ENCODE data around the gene CTAGE4.
"Not testable (repeated sequence)": the region's sequence is repeated elsewhere in the genome, so short reads cannot be mapped to it uniquely, and the experiment has no call there.

Gene CTAGE4

GRCh38 chr7:144183166-144183565, at the start of gene CTAGE4:
CTAGE4 (plus strand) TSS chr7:144183466; CDS start chr7:144183504, 38 bp downstream.
- FAIRE-seq; DNase-seq (ENCODE audit: low spot score): not testable (repeated sequence)

- FAIRE-seq, result no peak
These were observed 49.1 kb upstream of the CTAGE4 start for GRCh38 chr7:144134116-144134515.

DNA sequence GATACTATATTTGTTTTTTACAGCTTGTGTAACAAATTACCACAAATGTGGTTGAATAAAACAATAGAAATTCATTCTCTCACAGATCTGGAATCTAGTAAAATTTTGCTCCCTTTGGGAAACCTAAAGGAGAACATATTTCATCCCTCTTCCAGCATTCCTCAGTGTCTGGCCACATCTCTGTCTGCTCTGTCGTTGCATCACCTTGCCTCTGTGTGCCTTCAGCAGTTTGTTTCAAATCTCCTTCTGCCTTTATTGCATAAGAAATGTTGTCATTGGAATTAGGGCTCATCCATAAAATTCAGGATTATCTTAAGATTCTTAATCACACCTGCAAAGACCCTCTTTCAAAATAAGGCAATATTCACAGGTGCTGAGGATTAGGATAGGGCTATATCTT, 45.8 kb upstream of the CTAGE4 start:
- FAIRE-seq (no peak), DNase-seq (ENCODE audit: low spot score) (no peak)

More at GRCh38 chr7:144134116-144134515, 49.1 kb upstream of the CTAGE4 start:
- DNase-seq (ENCODE audit: low spot score), result no peak

GRCh38 chr7:144142187-144142586, 41.1 kb upstream of the CTAGE4 start:
- no peak for FAIRE-seq

GRCh38 chr7:144144426-144144825, 38.8 kb upstream of the CTAGE4 start:
- no peak for DNase-seq (ENCODE audit: low spot score)
- FAIRE-seq, result no peak

More at GRCh38 chr7:144142187-144142586, 41.1 kb upstream of the CTAGE4 start:
- DNase-seq (ENCODE audit: low spot score), result no peak

DNA sequence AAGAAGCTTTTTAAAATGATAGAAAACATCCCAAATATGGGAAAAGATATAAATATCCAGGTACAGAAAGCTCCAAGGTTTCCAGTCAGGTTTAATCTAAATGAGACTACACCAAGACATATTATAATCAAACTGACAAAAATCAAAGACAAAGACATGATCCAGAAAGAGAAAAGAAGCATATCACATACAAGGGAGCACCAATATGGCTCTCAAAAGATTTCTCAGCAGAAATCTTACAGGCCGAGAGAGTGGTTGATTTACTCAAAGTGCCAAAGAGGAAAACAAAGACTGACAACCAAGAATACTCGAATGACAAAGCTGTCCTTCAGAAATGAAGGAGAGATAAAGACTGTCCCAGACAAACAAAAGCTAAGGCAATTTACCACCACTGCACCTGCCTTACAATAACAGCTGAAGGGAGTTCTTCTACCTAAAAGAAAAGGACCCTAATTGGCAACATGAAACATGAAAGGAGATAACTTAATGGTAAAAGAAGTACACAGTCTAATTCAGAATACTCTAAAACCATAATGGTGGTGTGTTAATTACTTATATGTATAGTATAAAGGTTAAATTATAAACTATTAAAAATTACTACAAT, 34.9 kb upstream of the CTAGE4 start:
- DNase-seq (ENCODE audit: low spot score), result no peak
- FAIRE-seq, result no peak

GRCh38 chr7:144158861-144159260, 24.4 kb upstream of the CTAGE4 start:
- FAIRE-seq, result no peak
- no peak for DNase-seq (ENCODE audit: low spot score)

- FAIRE-seq (no peak), DNase-seq (ENCODE audit: low spot score) (no peak)
These were observed 18.5 kb upstream of the CTAGE4 start for GRCh38 chr7:144164784-144165183.

DNA sequence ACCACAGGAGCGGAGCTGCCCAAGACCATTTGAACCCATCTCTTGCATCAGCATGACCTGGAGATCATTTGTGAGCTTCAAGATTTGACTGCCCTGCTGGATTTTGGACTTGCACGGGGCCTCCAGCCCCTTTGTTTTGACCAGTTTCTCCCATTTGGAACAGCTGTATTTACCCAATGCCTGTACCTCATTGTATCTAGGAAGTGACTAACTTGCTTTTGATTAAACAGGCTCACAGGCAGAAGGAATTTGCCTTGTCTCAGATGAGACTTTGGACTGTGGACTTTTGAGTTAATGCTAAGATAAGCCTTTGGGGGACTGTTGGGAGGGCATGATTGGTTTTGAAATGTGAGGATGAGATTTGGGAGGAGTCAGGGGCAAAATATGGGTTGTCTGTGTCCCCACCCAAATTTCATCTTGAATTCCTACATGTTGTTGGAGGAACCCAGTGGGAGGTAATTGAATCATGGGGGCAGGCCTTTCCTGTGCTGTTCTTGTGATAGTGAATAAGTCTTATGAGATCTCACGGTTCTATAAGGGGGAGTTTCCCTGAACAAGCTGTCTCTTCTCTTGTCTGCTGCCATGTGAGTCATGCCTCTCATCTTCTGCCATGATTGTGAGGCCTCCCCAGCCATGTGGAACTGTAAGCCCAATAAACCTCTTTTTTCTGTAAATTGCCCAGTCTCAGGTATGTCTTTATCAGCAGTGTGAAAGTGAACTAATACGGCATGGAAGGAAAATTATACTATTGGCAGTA, 11.5 kb upstream of the CTAGE4 start:
- not testable (repeated sequence) for DNase-seq (ENCODE audit: low spot score); FAIRE-seq

- no peak for FAIRE-seq
These were observed 8.7 kb upstream of the CTAGE4 start for GRCh38 chr7:144174613-144175012.

DNA sequence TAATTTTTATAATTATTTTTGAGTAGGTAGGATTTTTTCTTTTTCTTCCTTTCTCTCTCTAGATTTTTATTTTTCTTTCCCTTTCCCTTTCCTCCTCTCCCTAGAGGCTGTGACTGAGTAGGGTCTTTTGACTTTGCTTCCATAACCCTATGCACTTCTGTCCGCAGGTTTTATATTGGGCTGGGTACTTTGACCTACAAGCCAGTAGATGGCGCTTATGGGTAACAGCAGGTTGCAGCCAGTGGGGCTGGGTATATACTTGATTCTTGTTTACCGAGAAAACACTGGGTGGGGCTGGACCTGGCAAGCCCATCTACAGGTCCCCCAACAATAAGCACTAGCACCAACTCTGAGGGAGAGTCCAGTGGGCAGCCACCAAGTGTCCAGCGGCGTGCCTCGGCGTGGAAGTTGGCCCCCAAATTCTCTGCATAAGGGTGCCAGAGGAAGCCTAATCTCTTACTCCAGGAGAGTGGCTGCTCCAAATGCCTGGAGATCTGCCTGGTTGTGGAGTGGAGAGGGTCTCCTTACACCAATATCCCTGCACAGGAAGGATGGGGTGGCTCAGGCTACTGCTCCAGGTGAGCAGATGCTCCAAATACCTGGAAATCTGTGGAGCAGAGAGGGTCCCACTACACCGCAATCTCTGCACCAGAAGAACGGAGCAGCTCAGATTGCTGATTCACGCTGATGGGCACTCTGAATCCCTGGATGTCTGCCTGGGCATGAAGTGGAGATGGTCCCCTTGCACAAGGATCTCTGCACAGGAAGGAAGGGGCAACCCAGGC, 4.7 kb upstream of the CTAGE4 start:
- DNase-seq (ENCODE audit: low spot score); FAIRE-seq: not testable (repeated sequence)

More at GRCh38 chr7:144174613-144175012, 8.7 kb upstream of the CTAGE4 start:
- DNase-seq (ENCODE audit: low spot score), result no peak

- FAIRE-seq, result not testable (repeated sequence)
These were observed 4.1 kb upstream of the CTAGE4 start for GRCh38 chr7:144179165-144179479.

GRCh38 chr7:144187848-144188247, 4.6 kb downstream of the CTAGE4 start:
- not testable (repeated sequence) for FAIRE-seq; DNase-seq (ENCODE audit: low spot score)

More at GRCh38 chr7:144179165-144179479, 4.1 kb upstream of the CTAGE4 start:
- DNase-seq (ENCODE audit: low spot score), result not testable (repeated sequence)

GRCh38 chr7:144188578-144189171, 5.4 kb downstream of the CTAGE4 start:
- not testable (repeated sequence) for FAIRE-seq; DNase-seq (ENCODE audit: low spot score)

DNA sequence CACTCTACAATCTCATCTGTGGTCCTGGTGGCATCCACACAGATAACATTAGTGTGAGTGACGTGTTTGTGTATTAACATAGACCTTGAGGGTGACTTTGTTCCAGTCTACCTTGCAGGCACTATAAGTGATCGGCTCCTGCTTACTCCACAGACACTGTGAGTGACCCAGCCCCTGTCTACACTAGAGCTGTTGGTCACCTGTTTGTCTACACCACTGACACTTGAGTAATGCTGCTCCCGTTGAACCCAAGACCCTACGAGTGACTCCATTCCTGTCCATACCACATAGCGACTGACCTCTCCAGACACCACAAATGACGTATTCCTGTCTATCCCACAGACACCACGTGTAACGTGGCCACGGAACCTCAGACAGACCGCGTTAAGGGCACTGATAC, 10.5 kb downstream of the CTAGE4 start:
- FAIRE-seq; DNase-seq (ENCODE audit: low spot score): not testable (repeated sequence)

DNA sequence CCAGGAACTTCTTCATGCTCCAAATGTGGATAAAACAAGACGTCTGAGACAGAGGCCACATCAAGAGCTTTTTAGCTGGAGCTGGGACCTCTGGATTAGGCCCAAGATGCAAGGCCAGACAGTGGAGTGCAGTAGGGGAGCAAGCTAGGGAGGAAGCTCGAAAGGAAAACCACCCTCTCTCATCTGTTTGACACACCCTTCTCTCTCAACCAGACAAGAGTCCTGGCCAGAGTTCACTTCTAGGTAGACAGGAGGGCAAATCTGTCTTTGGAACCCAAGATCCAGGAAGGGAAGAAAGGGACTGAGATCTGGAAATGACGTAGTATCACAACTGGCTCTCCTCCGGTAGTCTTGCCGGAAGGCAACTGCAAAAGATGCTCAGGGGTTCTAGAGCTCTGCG, 11.2 kb downstream of the CTAGE4 start:
- FAIRE-seq; DNase-seq (ENCODE audit: low spot score): not testable (repeated sequence)

DNA sequence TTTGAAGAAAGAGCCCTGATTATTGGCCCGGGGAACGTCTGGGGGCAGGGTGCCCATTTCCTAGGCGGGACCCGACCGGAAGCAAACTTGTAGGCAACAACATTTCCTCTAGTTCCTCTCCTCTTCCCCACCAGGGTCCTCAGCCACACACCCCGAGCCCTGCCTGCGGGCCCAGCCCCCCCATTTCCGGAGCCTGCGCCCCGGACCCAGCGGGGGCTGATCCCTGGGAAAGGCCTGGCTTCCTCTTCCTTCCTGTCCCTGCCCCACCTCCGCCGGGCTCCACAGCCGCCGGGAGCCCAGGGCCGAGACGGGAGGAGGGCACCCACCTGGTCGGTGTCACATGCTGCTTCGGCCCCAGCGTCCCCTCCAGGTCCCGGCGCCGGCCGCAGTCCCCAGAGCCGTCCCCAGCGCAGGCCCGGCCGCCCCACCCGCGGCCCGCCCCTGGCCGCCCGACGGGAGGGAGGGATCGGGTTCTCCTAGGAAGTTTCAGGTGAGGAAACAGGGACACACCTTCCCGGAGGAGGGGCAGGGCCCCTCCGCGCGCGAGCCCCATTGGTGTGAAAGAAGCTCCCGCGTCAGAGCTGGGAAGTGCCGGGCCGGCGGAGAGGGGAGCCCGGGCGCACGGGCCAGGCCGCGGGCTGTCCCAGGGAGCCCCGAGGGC, 12.1 kb downstream of the CTAGE4 start, which contains the start of gene ARHGEF35:
Gene ARHGEF35 (minus strand): TSS at position 622 of the 661 bp plus-strand sequence. CDS start 7,450 bp downstream, outside the sequence.
- not testable (repeated sequence) for FAIRE-seq; DNase-seq (ENCODE audit: low spot score)

- FAIRE-seq; DNase-seq (ENCODE audit: low spot score): not testable (repeated sequence)
These were observed 15.7 kb downstream of the CTAGE4 start for GRCh38 chr7:144198934-144199333.

DNA sequence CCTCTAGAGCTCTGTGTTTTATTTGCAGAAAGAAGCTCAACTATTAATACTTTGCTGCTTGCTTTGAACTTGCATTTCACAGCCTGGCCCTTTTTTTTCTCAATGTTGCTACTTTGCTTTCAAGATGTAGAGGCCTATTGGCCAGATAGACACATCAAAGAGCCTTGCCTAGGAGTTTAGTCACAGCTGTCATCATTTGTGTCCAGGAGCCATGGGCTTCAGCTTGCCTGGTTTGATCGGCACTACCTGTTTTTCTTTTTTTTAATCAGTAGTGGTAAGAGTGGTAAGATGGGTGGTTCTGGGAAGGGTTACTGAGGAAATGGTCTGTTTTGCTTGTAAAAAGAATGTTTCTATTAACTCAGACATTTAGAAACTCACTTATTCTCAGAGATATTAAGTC, 18.7 kb downstream of the CTAGE4 start:
- FAIRE-seq, result not testable (repeated sequence)

DNA sequence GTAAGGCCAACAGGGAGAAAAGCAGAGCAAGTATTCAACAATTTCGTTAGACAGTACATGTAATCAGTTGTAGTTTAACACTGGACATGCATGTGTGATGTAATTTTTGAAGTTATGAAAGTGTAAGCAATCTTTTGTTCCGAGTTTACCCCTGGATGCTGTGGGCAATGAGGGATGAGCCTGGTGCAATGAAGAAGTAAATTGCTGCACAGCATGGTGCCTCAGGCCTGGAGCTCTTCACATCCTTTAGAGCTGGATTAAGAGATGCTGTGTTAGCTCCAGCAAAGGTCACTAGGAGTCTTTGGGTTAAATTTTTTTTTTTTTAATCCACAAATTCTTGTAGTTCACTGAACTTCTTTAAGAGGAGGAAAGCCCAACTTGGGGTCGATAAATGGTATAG, 19.8 kb downstream of the CTAGE4 start:
- DNase-seq (ENCODE audit: low spot score); FAIRE-seq: not testable (repeated sequence)

More for the DNA sequence above, 18.7 kb downstream of the CTAGE4 start:
- DNase-seq (ENCODE audit: low spot score), result not testable (repeated sequence)
